Testis (tissue), 2 donors: Measurements from ENCODE around the gene LRRC45.
"Not testable (repeated sequence)": the region's sequence is repeated elsewhere in the genome, so short reads cannot be mapped to it uniquely, and the experiment has no call there.

Experiments
- POLR2A ChIP-seq: fragments of 450-650 bp; IDR thresholded peaks from one replicate; pipeline ENCODE4 v1.6.1; 2017; ENCODE audit warnings: antibody characterized with exemption, mild to moderate bottlenecking, moderate library complexity
- TF ChIP-seq, protein P1 (sequence below), 3 experiments: fragments of 450-650 bp in 2 of 3; fragments of 200-600 bp in 1 of 3; sonication (generic) in 1 of 3; IDR thresholded peaks; one replicate each; pipeline ENCODE4 v1.5.1; 2016 to 2019; ENCODE audit warnings: antibody characterized with exemption in 3 of 3, mild to moderate bottlenecking in 2 of 3, moderate library complexity in 1 of 3

DNA sequence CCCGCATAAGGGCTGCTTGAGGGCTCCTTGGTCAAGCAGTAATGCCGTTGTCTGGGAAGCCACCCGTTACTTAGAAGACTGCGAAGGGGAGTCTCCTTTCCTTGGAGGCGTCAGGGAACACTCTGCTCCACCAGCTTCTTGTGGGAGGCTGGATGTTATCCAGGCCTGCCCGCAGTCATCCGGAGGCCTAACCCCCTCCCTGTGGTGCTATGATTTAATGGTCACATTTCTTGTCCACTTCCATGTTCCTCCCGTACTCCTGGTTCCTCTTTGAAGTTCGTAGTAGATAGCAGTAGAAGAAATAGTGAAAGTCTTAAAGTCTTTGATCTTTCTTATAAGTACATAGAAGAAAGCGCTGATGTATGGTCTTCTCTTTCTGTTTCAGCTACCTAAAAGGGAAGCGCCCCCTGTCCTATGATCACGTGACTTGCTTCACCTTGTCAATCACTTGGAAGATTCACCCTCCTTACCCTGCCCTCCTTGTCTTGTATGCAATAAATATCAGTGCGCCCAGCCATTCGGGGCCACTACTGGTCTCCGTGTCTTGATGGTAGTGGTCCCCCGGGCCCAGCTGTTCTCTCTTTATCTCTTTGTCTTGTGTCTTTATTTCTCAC is 15.8 kb downstream of the LRRC45 start:
- not testable (repeated sequence) for TF ChIP-seq POLR2A
- TF ChIP-seq, protein P1, sequence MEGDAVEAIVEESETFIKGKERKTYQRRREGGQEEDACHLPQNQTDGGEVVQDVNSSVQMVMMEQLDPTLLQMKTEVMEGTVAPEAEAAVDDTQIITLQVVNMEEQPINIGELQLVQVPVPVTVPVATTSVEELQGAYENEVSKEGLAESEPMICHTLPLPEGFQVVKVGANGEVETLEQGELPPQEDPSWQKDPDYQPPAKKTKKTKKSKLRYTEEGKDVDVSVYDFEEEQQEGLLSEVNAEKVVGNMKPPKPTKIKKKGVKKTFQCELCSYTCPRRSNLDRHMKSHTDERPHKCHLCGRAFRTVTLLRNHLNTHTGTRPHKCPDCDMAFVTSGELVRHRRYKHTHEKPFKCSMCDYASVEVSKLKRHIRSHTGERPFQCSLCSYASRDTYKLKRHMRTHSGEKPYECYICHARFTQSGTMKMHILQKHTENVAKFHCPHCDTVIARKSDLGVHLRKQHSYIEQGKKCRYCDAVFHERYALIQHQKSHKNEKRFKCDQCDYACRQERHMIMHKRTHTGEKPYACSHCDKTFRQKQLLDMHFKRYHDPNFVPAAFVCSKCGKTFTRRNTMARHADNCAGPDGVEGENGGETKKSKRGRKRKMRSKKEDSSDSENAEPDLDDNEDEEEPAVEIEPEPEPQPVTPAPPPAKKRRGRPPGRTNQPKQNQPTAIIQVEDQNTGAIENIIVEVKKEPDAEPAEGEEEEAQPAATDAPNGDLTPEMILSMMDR (IDR thresholded peaks at IDR 0.05): not testable (repeated sequence)
